ENCODE data around the gene SRC.

GRCh38 chr20:37362821-37363220 lies 16.9 kb downstream of the SRC start:
- TF ChIP-seq, protein P1, sequence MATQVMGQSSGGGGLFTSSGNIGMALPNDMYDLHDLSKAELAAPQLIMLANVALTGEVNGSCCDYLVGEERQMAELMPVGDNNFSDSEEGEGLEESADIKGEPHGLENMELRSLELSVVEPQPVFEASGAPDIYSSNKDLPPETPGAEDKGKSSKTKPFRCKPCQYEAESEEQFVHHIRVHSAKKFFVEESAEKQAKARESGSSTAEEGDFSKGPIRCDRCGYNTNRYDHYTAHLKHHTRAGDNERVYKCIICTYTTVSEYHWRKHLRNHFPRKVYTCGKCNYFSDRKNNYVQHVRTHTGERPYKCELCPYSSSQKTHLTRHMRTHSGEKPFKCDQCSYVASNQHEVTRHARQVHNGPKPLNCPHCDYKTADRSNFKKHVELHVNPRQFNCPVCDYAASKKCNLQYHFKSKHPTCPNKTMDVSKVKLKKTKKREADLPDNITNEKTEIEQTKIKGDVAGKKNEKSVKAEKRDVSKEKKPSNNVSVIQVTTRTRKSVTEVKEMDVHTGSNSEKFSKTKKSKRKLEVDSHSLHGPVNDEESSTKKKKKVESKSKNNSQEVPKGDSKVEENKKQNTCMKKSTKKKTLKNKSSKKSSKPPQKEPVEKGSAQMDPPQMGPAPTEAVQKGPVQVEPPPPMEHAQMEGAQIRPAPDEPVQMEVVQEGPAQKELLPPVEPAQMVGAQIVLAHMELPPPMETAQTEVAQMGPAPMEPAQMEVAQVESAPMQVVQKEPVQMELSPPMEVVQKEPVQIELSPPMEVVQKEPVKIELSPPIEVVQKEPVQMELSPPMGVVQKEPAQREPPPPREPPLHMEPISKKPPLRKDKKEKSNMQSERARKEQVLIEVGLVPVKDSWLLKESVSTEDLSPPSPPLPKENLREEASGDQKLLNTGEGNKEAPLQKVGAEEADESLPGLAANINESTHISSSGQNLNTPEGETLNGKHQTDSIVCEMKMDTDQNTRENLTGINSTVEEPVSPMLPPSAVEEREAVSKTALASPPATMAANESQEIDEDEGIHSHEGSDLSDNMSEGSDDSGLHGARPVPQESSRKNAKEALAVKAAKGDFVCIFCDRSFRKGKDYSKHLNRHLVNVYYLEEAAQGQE (IDR thresholded peaks at IDR 0.05; ENCODE audit: insufficient read depth in 1 of 2, low read depth in 2 of 2, low read length in 2 of 2), result no peak
- TF ChIP-seq POLR2AphosphoS5 (IDR thresholded peaks at IDR 0.05; ENCODE audit: low read depth, low read length) (no peak), TAF1 (IDR thresholded peaks at IDR 0.05; ENCODE audit: borderline replicate concordance, insufficient read depth, low read length) (no peak)
